Measurements from ENCODE around the gene CDHR2.

- TF ChIP-seq ZBTB44 (tag by site-specific recombination; IDR thresholded peaks at IDR 0.05) = no peak
- no peak for TF ChIP-seq ZFP69B (tag by site-specific recombination; IDR thresholded peaks at IDR 0.05)
These were observed 17.9 kb upstream of the CDHR2 start for GRCh38 chr5:176530983-176531901.
